Activated naive CD8-positive, alpha-beta T cell (primary cell): ENCODE data around the gene HPCAL1.

Experiments used
- H3K27ac Mint-ChIP-seq: one replicate; pipeline ENCODE4 v1.8.0; 2021; ENCODE audit warnings: mixed read lengths
- H3K27me3 Mint-ChIP-seq: one replicate; pipeline ENCODE4 v1.8.0; 2021; ENCODE audit warnings: mixed read lengths
- H3K36me3 Mint-ChIP-seq: one replicate; pipeline ENCODE4 v1.8.0; 2021; ENCODE audit warnings: mixed read lengths
- H3K4me1 Mint-ChIP-seq: one replicate; pipeline ENCODE4 v1.8.0; 2021; ENCODE audit warnings: low read depth, mixed read lengths
- H3K4me3 Mint-ChIP-seq: one replicate; pipeline ENCODE4 v1.8.0; 2021; ENCODE audit warnings: mild to moderate bottlenecking, mixed read lengths
- H3K9me3 Mint-ChIP-seq: one replicate; pipeline ENCODE4 v1.8.0; 2021; ENCODE audit warnings: low read depth, mixed read lengths

Gene HPCAL1

DNA sequence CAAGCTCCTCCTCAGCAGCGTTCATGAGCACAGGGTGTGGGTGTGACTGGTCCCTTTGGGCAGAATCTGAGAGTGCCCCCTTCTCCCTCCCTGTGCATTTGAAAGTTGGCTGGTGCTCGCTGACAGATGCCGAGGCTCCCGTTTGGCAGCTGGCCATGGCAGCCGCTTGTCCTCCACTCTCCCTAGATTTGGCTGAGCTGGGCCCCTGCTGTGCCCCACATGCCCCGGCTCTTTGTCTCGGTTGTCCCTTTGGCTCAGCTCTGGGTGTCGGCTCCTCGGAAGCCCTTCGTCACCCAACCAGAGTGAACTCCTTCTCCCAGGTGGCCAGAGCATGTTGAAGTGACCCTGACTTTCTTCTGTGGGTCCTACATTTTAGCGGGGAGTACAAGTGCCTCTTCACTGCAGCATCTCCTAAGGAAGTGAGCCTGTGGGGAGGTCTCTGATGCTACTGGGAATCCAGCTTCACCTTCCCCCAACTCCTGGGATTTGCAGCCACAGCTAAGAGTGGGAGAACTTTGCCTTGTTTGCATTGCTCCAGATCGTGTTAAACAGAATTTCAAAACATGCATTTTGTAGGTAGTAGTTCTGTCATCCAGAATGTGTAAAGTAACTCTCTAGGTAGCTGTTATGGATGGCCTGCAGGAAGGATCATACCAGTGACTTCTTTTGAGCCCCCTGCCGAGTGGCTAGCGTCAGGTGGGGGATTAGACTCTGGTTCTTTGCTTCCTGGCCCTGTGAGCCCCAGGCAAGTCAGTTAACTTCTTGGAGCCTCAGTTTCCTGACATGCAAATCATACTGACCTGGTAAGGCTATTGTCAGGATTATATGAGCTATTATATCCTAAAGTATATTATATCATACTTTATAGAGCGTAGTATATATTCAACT, 24.2 kb downstream of the HPCAL1 start:
- H3K27me3 Mint-ChIP-seq: no peaks in the 10 kb centered on the region
- H3K9me3 Mint-ChIP-seq: no peaks in the 10 kb centered on the region
- peak overlapping the region; percentile 90 for H3K27ac Mint-ChIP-seq
- H3K4me1 Mint-ChIP-seq: peaks cover 89% of the 10 kb centered on the region
- H3K36me3 Mint-ChIP-seq: no peaks in the 10 kb centered on the region
- H3K4me3 Mint-ChIP-seq: no peak overlapping the region

DNA sequence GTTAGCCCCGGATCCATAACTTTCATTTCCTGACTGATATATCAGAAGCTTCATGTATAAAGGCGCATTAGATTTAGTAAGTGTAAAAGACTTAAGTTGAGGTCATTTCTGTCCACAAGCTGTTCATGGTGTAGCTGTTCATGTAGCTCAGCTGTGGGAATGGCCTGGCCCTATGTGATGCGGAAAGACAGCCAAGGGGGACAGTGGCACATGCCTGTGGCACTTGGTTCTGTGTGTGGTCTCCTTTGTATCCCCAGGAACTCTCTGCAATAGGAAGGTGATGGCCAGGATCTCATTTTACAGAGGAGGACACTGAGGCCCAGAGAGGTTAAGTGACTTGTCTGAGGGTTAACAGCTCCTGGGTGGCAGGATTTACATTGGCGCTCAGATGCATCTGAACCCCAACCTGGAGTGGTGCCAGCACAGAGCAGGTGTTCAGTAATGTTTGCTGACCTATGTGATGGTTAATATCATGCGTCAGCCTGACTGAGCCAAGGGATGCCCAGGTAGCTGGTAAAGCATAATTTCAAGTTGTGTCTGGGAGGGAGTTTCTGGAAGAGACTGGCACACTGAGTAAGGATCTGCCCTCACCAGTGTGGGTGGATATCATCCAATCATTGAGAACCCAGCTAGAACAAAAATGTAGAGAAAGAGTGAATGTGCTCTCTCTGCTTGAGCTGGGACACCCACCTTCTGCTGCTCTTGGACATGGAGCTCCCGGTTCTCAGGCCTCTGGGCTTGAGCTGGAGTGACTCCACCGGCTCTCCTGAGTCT, 25.4 kb downstream of the HPCAL1 start:
- Mint-ChIP-seq H3K4me1 (peaks cover 92% of the 10 kb centered on the region), H3K27me3 (no peaks in the 10 kb centered on the region), H3K27ac (peak overlapping the region; percentile 90), H3K9me3 (no peaks in the 10 kb centered on the region), H3K36me3 (no peaks in the 10 kb centered on the region), H3K4me3 (peak overlapping the region; percentile 31)

DNA sequence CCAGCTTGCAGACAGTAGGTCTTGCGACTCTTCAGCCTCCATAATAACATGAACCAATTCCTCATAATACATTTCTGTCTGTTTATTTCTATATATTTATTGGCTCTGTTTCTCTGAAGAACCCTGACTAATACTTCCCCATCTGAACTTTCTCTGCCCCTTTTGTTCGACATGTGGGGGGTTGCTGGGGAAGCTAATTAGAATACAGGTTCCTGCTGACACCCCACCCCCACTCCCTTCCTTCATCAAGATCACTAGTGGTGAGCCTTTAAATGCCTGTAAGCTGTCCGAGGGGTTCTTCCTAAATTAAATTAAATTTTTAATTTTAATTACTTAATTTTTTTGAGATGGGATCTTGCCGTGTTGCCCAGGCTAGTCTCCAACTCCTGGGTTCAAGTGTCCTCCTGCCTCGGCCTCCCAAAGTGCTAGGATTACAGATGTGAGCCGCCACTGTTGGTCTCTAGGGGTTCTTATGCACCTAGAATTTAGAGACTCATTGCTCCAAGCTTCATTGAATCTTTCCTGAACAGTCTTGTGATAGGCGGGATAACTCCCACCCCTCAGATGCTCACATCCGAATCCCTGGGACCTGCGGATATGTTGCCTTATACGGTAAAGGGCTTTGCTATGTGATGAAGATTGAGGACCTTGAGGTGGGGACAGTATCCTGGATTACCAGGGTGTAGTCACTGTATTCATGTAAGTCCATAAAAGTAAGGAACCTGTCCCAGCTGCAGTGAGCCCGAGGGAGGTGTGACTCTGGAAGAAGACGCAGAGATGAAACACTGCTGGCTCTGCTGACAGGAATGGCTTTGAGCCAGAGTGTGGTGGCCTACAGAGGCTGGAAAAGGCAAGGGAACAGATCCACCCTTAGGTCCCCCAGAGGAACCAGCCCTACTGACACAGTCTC, 26.2 kb downstream of the HPCAL1 start:
- H3K27ac Mint-ChIP-seq: peak overlapping the region; percentile 90
- H3K4me3 Mint-ChIP-seq: peak overlapping the region; percentile 89
- H3K36me3 Mint-ChIP-seq: no peaks in the 10 kb centered on the region
- H3K27me3 Mint-ChIP-seq: no peaks in the 10 kb centered on the region
- peaks cover 94% of the 10 kb centered on the region for H3K4me1 Mint-ChIP-seq
- H3K9me3 Mint-ChIP-seq: no peaks in the 10 kb centered on the region

- H3K36me3 Mint-ChIP-seq: no peaks in the 10 kb centered on the region
- no peaks in the 10 kb centered on the region for H3K9me3 Mint-ChIP-seq
- H3K4me3 Mint-ChIP-seq: peak overlapping the region; percentile 89
- peak overlapping the region; percentile 90 for H3K27ac Mint-ChIP-seq
- H3K27me3 Mint-ChIP-seq: no peaks in the 10 kb centered on the region
- H3K4me1 Mint-ChIP-seq: peaks cover 91% of the 10 kb centered on the region
Observed at GRCh38 chr2:10329580-10329879, 26.8 kb downstream of the HPCAL1 start.

GRCh38 chr2:10329880-10330699, 27.4 kb downstream of the HPCAL1 start:
- Mint-ChIP-seq H3K9me3 (no peaks in the 10 kb centered on the region), H3K4me3 (peak overlapping the region; percentile 89), H3K4me1 (peaks cover 95% of the 10 kb centered on the region), H3K27ac (peak overlapping the region; percentile 90), H3K27me3 (no peaks in the 10 kb centered on the region), H3K36me3 (no peaks in the 10 kb centered on the region)

- H3K27me3 Mint-ChIP-seq: no peaks in the 10 kb centered on the region
- H3K9me3 Mint-ChIP-seq: no peaks in the 10 kb centered on the region
- H3K27ac Mint-ChIP-seq: peak overlapping the region; percentile 90
- H3K4me1 Mint-ChIP-seq: peaks cover 91% of the 10 kb centered on the region
- peak overlapping the region; percentile 89 for H3K4me3 Mint-ChIP-seq
- H3K36me3 Mint-ChIP-seq: peaks cover 2% of the 10 kb centered on the region
Observed at GRCh38 chr2:10330700-10331026, 28.0 kb downstream of the HPCAL1 start.

DNA sequence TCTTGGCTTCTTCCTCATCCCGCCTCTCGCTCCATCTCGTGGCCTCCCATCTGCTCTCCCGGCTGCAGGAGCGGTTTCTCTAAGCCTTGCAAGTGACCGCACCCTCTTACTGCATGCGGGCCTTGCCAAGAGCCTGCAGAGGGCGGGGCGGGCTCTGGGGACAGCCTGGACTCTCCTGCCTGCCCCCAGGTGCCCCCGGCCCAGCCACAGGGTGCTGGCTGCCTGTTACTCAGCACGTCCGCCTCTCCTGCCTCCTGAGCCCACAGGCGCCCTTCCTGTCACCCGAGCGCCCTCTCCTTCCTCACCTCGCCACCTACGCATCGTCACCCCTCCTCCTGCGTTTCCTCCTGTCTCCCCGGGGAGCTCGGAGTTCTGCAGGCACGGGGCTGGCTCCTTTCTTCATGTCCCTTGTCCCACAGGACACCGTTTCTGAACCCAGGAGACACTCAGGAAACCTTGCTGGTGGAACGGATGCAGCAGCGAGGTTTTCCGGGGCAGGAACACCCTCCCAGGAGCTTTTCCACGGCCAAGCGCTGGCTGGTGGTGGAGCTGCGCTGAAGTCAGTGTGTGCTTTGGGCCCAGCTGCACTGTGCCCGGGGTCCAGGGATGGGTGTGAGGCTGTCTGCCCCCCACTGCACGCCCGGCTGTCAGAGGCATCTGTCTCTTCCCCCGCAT, 28.5 kb downstream of the HPCAL1 start:
- Mint-ChIP-seq H3K27ac (peak overlapping the region; percentile 90), H3K4me3 (peak overlapping the region; percentile 89), H3K9me3 (no peaks in the 10 kb centered on the region), H3K27me3 (no peaks in the 10 kb centered on the region), H3K36me3 (peaks cover 3% of the 10 kb centered on the region), H3K4me1 (peaks cover 88% of the 10 kb centered on the region)

GRCh38 chr2:10331702-10332401, 29.1 kb downstream of the HPCAL1 start:
- Mint-ChIP-seq H3K4me3 (peak overlapping the region; percentile 89), H3K4me1 (peaks cover 86% of the 10 kb centered on the region), H3K9me3 (no peaks in the 10 kb centered on the region), H3K27me3 (no peaks in the 10 kb centered on the region), H3K27ac (peak overlapping the region; percentile 90), H3K36me3 (peaks cover 3% of the 10 kb centered on the region)

DNA sequence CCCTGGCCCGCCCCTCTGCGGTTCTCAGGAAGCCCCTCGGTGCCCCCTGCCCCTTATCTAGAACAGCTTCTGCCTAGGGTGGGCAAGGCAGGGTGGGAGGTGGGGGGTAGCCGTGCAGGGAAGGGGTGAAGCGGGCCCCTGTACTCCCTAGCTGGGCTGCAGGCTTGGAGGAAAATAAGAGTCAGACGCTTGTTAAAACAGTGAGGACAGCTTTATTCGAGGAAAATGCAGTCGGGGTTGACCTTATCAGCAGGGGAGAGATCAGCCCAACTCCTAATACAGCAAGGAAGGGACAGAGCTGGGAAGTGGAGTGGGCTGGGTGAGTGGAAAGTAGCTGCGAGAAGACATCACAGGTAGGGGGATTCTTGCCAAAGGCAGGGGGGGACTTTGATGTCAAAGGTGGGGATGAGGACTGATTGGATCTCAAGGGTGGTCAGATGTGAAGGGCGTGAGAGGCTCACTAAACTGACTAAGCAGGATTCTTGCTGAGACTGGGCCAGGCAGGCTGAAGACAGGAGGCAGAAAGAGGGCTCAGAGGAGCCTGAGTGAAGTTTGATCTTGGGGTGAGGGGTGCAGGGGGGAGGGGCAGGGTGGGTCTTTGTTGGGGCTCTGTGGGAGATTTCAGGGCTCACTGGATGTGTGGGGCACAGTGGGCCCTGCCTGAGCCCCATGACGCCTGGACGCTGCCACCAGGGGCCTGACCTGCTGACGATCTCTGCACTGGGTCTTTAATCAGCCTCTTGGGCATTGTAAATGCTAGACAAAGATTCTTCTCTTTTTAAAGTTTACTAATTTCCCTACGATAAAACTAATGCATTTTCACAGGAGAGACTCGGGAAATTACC, 29.9 kb downstream of the HPCAL1 start:
- peaks cover 81% of the 10 kb centered on the region for H3K4me1 Mint-ChIP-seq
- peaks cover 3% of the 10 kb centered on the region for H3K36me3 Mint-ChIP-seq
- no peaks in the 10 kb centered on the region for H3K27me3 Mint-ChIP-seq
- H3K9me3 Mint-ChIP-seq: no peaks in the 10 kb centered on the region
- H3K27ac Mint-ChIP-seq: peak overlapping the region; percentile 90
- peak overlapping the region; percentile 89 for H3K4me3 Mint-ChIP-seq

GRCh38 chr2:10333247-10333613, 30.5 kb downstream of the HPCAL1 start:
- Mint-ChIP-seq H3K9me3 (no peaks in the 10 kb centered on the region), H3K4me3 (peak overlapping the region; percentile 89), H3K4me1 (peaks cover 81% of the 10 kb centered on the region), H3K27me3 (no peaks in the 10 kb centered on the region), H3K36me3 (peaks cover 3% of the 10 kb centered on the region), H3K27ac (peak overlapping the region; percentile 90)

GRCh38 chr2:10333966-10334365, 31.3 kb downstream of the HPCAL1 start:
- H3K4me1 Mint-ChIP-seq: peaks cover 81% of the 10 kb centered on the region
- H3K9me3 Mint-ChIP-seq: no peaks in the 10 kb centered on the region
- H3K27me3 Mint-ChIP-seq: no peaks in the 10 kb centered on the region
- no peak overlapping the region for H3K4me3 Mint-ChIP-seq
- peaks cover 5% of the 10 kb centered on the region for H3K36me3 Mint-ChIP-seq
- peak overlapping the region; percentile 90 for H3K27ac Mint-ChIP-seq

DNA sequence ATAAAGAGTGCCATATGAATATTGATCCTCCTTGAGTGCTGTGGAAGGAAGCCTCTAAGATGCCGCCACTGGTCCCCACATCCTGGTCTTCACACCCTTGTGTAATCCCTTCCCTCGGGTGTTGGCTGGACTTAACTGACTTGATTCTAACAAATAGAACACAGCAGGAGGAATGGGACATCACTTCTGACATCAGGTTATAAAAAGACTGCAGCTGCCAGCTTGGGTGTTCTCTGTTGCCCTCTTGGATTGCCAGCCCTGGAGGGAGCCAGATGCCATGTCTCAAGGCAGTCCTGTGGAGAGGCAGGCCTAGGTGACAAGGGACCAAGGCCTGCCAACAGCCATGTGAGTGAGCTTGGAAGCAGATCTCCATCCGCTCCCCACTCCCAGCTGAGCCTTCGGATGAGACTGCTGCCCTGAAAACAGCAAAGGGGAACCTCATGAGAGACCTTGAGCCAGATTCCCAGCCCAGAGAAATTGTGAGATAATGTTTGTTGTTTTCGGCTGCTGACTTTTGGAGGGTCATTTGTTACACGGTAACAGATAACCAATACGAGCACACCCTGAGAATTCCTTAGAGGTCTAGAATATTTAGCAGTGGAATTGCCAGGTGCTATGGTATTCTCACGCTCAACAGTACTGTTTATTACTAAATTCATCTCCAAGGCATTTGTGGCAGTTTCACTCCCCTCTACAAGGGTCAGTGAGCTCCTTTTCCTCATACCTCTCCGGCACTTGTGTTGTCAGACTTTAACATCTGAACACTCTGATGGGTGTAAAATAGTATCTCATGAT, 32.5 kb downstream of the HPCAL1 start:
- Mint-ChIP-seq H3K27me3 (no peaks in the 10 kb centered on the region), H3K4me3 (no peak overlapping the region), H3K9me3 (no peaks in the 10 kb centered on the region), H3K4me1 (peaks cover 78% of the 10 kb centered on the region), H3K27ac (peak overlapping the region; percentile 34), H3K36me3 (peaks cover 8% of the 10 kb centered on the region)
